GM18861 (cell line): ENCODE measurements around the gene CEP290.
A peak's percentile ranks its signal among the peaks of the same experiment; 100 is the strongest.
"Not testable (repeated sequence)": the region's sequence is repeated elsewhere in the genome, so short reads cannot be mapped to it uniquely, and the experiment has no call there.

Experiments
- ATAC-seq: cut with Tn5 transposase; IDR thresholded peaks from one replicate; pipeline ENCODE4 v1.9.1; 2021; ENCODE audit not compliant: unreplicated experiment

CEP290 gene

GRCh38 chr12:88142610-88142991 lies 713 bp upstream of the CEP290 start:
- no peak for ATAC-seq

- ATAC-seq = no peak
These were observed 489 bp downstream of the CEP290 start for GRCh38 chr12:88141425-88141773.

- ATAC-seq = not testable (repeated sequence)
These were observed 2.2 kb downstream of the CEP290 start for GRCh38 chr12:88139711-88140110.

GRCh38 chr12:88133181-88133580 lies 8.7 kb downstream of the CEP290 start:
- ATAC-seq = not testable (repeated sequence)

- no peak for ATAC-seq
These were observed 9.5 kb downstream of the CEP290 start for GRCh38 chr12:88132392-88132791.

- no peak for ATAC-seq
These were observed 14.0 kb downstream of the CEP290 start for GRCh38 chr12:88127855-88128254.

- ATAC-seq = no peak
These were observed 14.8 kb downstream of the CEP290 start for GRCh38 chr12:88127099-88127498.

- no peak for ATAC-seq
These were observed 19.2 kb downstream of the CEP290 start for GRCh38 chr12:88122666-88123065.

- ATAC-seq = no peak
These were observed 28.0 kb downstream of the CEP290 start for GRCh38 chr12:88113871-88114270.

GRCh38 chr12:88111074-88111652 lies 30.7 kb downstream of the CEP290 start:
- ATAC-seq = peak; percentile 59

GRCh38 chr12:88108021-88108420 lies 33.9 kb downstream of the CEP290 start:
- ATAC-seq = no peak

GRCh38 chr12:88093573-88093972 lies 48.3 kb downstream of the CEP290 start:
- no peak for ATAC-seq

GRCh38 chr12:88092771-88093170 lies 49.1 kb downstream of the CEP290 start:
- ATAC-seq = no peak

GRCh38 chr12:88084210-88084609 lies 57.7 kb downstream of the CEP290 start:
- no peak for ATAC-seq

- ATAC-seq = no peak
These were observed 58.3 kb downstream of the CEP290 start for GRCh38 chr12:88083634-88084033.

- no peak for ATAC-seq
These were observed 60.6 kb downstream of the CEP290 start for GRCh38 chr12:88081247-88081646.

- ATAC-seq = no peak
These were observed 74.6 kb downstream of the CEP290 start for GRCh38 chr12:88067301-88067700.

GRCh38 chr12:88063375-88063774 lies 78.5 kb downstream of the CEP290 start:
- peak; percentile 96 for ATAC-seq

GRCh38 chr12:88062474-88062873 lies 79.4 kb downstream of the CEP290 start:
- peak; percentile 50 for ATAC-seq

- ATAC-seq = no peak
These were observed 83.2 kb downstream of the CEP290 start for GRCh38 chr12:88058719-88059077.

- no peak for ATAC-seq
These were observed 83.7 kb downstream of the CEP290 start for GRCh38 chr12:88057994-88058718.

GRCh38 chr12:88056571-88056970 lies 85.3 kb downstream of the CEP290 start:
- no peak for ATAC-seq

- ATAC-seq = peak; percentile 55
These were observed 89.2 kb downstream of the CEP290 start for GRCh38 chr12:88052686-88053085.
